ENCODE results near the gene MYOM1.

MYOM1 gene

DNA sequence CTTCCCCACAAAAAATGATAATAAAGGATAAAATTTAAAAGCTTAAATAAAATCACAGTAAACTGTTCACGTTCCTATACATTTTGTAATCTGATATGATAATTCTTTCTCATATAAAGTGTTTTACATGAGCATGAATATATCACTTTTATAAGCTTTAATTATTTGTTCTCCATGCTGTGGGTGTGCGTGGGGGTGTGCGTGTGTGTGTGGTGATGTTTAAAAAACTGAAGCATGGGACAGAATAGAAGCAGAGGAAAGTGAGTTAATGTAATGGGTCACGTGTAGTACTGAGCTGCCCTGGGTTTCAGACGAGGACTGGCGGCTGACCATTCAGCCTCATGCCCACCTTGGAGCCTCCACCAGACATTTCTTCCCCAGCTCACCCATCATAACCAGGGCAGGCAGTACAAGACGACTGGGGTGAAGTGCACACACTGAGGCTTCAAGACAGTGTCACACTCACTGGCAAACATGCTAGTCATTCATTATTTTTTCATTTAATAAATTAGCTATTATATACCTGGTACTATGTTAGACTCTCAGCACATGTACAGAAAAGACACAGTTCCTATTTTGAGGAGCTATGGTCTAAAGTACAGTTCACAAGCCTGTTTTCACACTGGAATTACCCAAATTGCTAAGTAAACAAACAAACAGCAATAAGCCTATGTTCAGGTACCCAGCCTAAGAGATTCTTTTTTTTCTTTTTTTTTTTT is 109.6 kb downstream of the MYOM1 start:
- Histone ChIP-seq H3K27ac (replicated peaks; ENCODE audit: low read length) (no peak overlapping the region), H4K91ac (ENCODE audit: low read depth, low read length, poor library complexity) (no peak overlapping the region), H3K23ac (ENCODE audit: low read depth, low read length, poor library complexity) (no peak overlapping the region), H3K9me3 (replicated peaks in 1 of 2; ENCODE audit: control insufficient read depth in 2 of 2, insufficient read depth in 1 of 2, low read depth in 1 of 2, low read length in 2 of 2) (no peaks in the 10 kb centered on the region), H3K79me1 (ENCODE audit: low read depth, low read length) (no peaks in the 10 kb centered on the region), H3K18ac (ENCODE audit: low read length) (no peak overlapping the region), H3K36me3 (replicated peaks in 1 of 2; ENCODE audit: control insufficient read depth in 2 of 2, insufficient read depth in 2 of 2, low read length in 2 of 2) (no peaks in the 10 kb centered on the region), H3K4me2 (ENCODE audit: insufficient read depth, low read length, poor library complexity, severe bottlenecking) (no peak overlapping the region), H2AFZ (ENCODE audit: low read length) (no peak overlapping the region), H3K4ac (ENCODE audit: low read length) (no peak overlapping the region), H3K27me3 (ENCODE audit: control insufficient read depth in 3 of 3, insufficient read depth in 3 of 3, low read depth in 1 of 3, low read length in 3 of 3) (no peaks in the 10 kb centered on the region), H4K8ac (ENCODE audit: low read depth, low read length) (no peak overlapping the region), H2BK15ac (ENCODE audit: low read length) (no peak overlapping the region), H3K9ac (ENCODE audit: low read depth, low read length, poor library complexity) (no peak overlapping the region), H2AK5ac (ENCODE audit: low read depth, low read length) (no peak overlapping the region), H3K4me3 (ENCODE audit: low read length in 2 of 2) (no peak overlapping the region), H3K14ac (ENCODE audit: low read length) (no peak overlapping the region), H2BK12ac (ENCODE audit: low read length) (no peak overlapping the region), H3K4me1 (ENCODE audit: control insufficient read depth in 2 of 2, insufficient read depth in 1 of 2, low read depth in 1 of 2, low read length in 2 of 2) (no peaks in the 10 kb centered on the region), H2BK120ac (ENCODE audit: low read depth, low read length) (no peak overlapping the region), H2BK5ac (ENCODE audit: low read length) (no peak overlapping the region)
- DNase-seq (ENCODE audit: low spot score): no peak
- 100% methylated on average over 1 of the region's 7 CpGs; no CpG with 5 or more reads in 1 of the 2 donors for WGBS, 2 donors (ENCODE audit: extremely low coverage in 2 of 2, insufficient read length in 2 of 2, insufficient replicate concordance in 1 of 2)

- no peaks in the 10 kb centered on the region for H3K4me1 ChIP-seq (ENCODE audit: control insufficient read depth in 2 of 2, insufficient read depth in 1 of 2, low read depth in 1 of 2, low read length in 2 of 2)
- no peaks in the 10 kb centered on the region for H3K79me1 ChIP-seq (ENCODE audit: low read depth, low read length)
- H3K4me3 ChIP-seq (ENCODE audit: low read length in 2 of 2): no peak overlapping the region
- H2BK12ac ChIP-seq (ENCODE audit: low read length): no peak overlapping the region
- no peak overlapping the region for H2BK15ac ChIP-seq (ENCODE audit: low read length)
- no peak overlapping the region for H2BK120ac ChIP-seq (ENCODE audit: low read depth, low read length)
- DNase-seq (ENCODE audit: low spot score): no peak
- H3K4me2 ChIP-seq (ENCODE audit: insufficient read depth, low read length, poor library complexity, severe bottlenecking): no peak overlapping the region
- no peak overlapping the region for H3K4ac ChIP-seq (ENCODE audit: low read length)
- H3K9me3 ChIP-seq (replicated peaks in 1 of 2; ENCODE audit: control insufficient read depth in 2 of 2, insufficient read depth in 1 of 2, low read depth in 1 of 2, low read length in 2 of 2): no peaks in the 10 kb centered on the region
- H3K27ac ChIP-seq (replicated peaks; ENCODE audit: low read length): no peak overlapping the region
- H3K18ac ChIP-seq (ENCODE audit: low read length): no peak overlapping the region
- H2BK5ac ChIP-seq (ENCODE audit: low read length): no peak overlapping the region
- H3K23ac ChIP-seq (ENCODE audit: low read depth, low read length, poor library complexity): no peak overlapping the region
- H3K14ac ChIP-seq (ENCODE audit: low read length): no peak overlapping the region
- H3K27me3 ChIP-seq (ENCODE audit: control insufficient read depth in 3 of 3, insufficient read depth in 3 of 3, low read depth in 1 of 3, low read length in 3 of 3): no peaks in the 10 kb centered on the region
- no peaks in the 10 kb centered on the region for H3K36me3 ChIP-seq (replicated peaks in 1 of 2; ENCODE audit: control insufficient read depth in 2 of 2, insufficient read depth in 2 of 2, low read length in 2 of 2)
- H2AK5ac ChIP-seq (ENCODE audit: low read depth, low read length): no peak overlapping the region
- no peak overlapping the region for H2AFZ ChIP-seq (ENCODE audit: low read length)
- H3K9ac ChIP-seq (ENCODE audit: low read depth, low read length, poor library complexity): no peak overlapping the region
- no peak overlapping the region for H4K91ac ChIP-seq (ENCODE audit: low read depth, low read length, poor library complexity)
- H4K8ac ChIP-seq (ENCODE audit: low read depth, low read length): no peak overlapping the region
Observed at GRCh38 chr18:3107740-3108151, 112.0 kb downstream of the MYOM1 start.

DNA sequence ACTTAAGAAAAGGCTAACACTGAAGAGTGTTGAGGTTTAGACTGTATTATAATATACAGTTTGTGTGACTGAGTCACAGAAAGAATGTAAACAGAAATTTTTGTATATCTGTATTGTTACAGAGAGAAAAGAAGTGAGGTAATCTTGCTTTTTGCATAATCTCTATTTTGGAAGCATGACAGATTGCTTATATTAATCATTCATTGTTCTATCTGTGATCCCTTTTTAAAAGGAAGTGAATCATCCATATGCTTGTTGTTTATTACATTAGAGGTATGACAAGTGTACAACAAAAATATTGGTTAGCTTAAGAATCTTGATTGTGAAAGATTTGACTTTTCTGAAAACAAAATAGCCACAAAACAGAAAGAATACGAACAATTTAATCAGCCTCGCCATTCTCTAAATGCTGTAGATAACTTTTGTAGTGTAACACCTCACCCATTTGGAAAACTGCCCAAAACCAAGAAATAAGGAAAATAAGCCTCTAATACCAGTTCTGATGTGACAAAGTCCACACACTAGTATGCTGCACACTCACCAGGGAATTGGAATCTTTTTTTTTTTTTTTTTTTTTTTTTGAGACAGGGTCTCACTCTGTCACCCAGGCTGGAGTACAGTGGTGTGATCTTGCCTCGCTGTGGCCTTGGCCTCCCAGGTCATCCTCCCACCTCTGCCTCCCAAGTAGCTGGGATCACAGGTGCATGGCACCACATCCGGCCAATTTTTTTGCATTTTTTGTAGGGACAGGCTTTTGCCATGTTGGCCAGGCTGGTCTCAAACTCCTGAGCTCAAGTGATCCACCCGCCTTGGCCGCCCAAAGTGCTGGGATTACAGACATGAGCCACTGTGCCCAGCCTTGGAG is 115.3 kb downstream of the MYOM1 start:
- Histone ChIP-seq H3K9ac (ENCODE audit: low read depth, low read length, poor library complexity) (no peak overlapping the region), H2AFZ (ENCODE audit: low read length) (no peak overlapping the region), H4K91ac (ENCODE audit: low read depth, low read length, poor library complexity) (no peak overlapping the region), H3K4ac (ENCODE audit: low read length) (no peak overlapping the region), H3K9me3 (replicated peaks in 1 of 2; ENCODE audit: control insufficient read depth in 2 of 2, insufficient read depth in 1 of 2, low read depth in 1 of 2, low read length in 2 of 2) (no peaks in the 10 kb centered on the region), H3K27ac (replicated peaks; ENCODE audit: low read length) (no peak overlapping the region), H2BK15ac (ENCODE audit: low read length) (no peak overlapping the region), H2BK12ac (ENCODE audit: low read length) (no peak overlapping the region), H3K14ac (ENCODE audit: low read length) (no peak overlapping the region), H3K4me3 (ENCODE audit: low read length in 2 of 2) (no peak overlapping the region), H4K8ac (ENCODE audit: low read depth, low read length) (no peak overlapping the region), H3K27me3 (ENCODE audit: control insufficient read depth in 3 of 3, insufficient read depth in 3 of 3, low read depth in 1 of 3, low read length in 3 of 3) (no peaks in the 10 kb centered on the region), H3K18ac (ENCODE audit: low read length) (no peak overlapping the region), H3K79me1 (ENCODE audit: low read depth, low read length) (no peaks in the 10 kb centered on the region), H3K23ac (ENCODE audit: low read depth, low read length, poor library complexity) (no peak overlapping the region), H2AK5ac (ENCODE audit: low read depth, low read length) (no peak overlapping the region), H3K36me3 (replicated peaks in 1 of 2; ENCODE audit: control insufficient read depth in 2 of 2, insufficient read depth in 2 of 2, low read length in 2 of 2) (no peaks in the 10 kb centered on the region), H3K4me2 (ENCODE audit: insufficient read depth, low read length, poor library complexity, severe bottlenecking) (no peak overlapping the region), H3K4me1 (ENCODE audit: control insufficient read depth in 2 of 2, insufficient read depth in 1 of 2, low read depth in 1 of 2, low read length in 2 of 2) (no peaks in the 10 kb centered on the region), H2BK5ac (ENCODE audit: low read length) (no peak overlapping the region), H2BK120ac (ENCODE audit: low read depth, low read length) (no peak overlapping the region)
- no peak for DNase-seq (ENCODE audit: low spot score)
- WGBS, 2 donors (ENCODE audit: extremely low coverage in 2 of 2, insufficient read length in 2 of 2, insufficient replicate concordance in 1 of 2): no CpG with 5 or more reads among the region's 6 CpGs

DNA sequence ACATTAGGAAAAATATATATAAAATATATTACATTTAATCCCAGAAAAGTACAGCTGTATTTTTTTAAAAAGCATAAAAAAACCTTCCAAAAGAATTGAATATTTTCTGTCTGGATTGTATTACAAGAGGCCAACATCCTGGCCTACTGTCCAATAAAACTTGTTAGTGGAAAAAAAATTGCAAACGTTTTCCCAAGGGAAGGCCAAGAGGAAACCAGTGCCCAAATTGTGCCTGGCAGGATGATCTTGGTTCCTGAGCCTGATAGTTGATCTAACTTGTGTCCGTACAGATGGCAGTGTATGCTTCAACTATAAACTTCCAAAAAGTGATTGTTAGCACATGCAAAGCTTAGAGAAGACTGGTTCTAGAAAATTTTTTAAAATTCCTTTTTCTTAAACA is 116.2 kb downstream of the MYOM1 start:
- H3K4ac ChIP-seq (ENCODE audit: low read length): no peak overlapping the region
- no peak overlapping the region for H4K8ac ChIP-seq (ENCODE audit: low read depth, low read length)
- H2AFZ ChIP-seq (ENCODE audit: low read length): no peak overlapping the region
- H3K4me1 ChIP-seq (ENCODE audit: control insufficient read depth in 2 of 2, insufficient read depth in 1 of 2, low read depth in 1 of 2, low read length in 2 of 2): no peaks in the 10 kb centered on the region
- H3K4me3 ChIP-seq (ENCODE audit: low read length in 2 of 2): no peak overlapping the region
- H3K27me3 ChIP-seq (ENCODE audit: control insufficient read depth in 3 of 3, insufficient read depth in 3 of 3, low read depth in 1 of 3, low read length in 3 of 3): no peaks in the 10 kb centered on the region
- H2BK15ac ChIP-seq (ENCODE audit: low read length): no peak overlapping the region
- no peak overlapping the region for H3K9ac ChIP-seq (ENCODE audit: low read depth, low read length, poor library complexity)
- no peaks in the 10 kb centered on the region for H3K9me3 ChIP-seq (replicated peaks in 1 of 2; ENCODE audit: control insufficient read depth in 2 of 2, insufficient read depth in 1 of 2, low read depth in 1 of 2, low read length in 2 of 2)
- H3K14ac ChIP-seq (ENCODE audit: low read length): no peak overlapping the region
- no peak overlapping the region for H2AK5ac ChIP-seq (ENCODE audit: low read depth, low read length)
- H3K36me3 ChIP-seq (replicated peaks in 1 of 2; ENCODE audit: control insufficient read depth in 2 of 2, insufficient read depth in 2 of 2, low read length in 2 of 2): no peaks in the 10 kb centered on the region
- H2BK5ac ChIP-seq (ENCODE audit: low read length): no peak overlapping the region
- H3K18ac ChIP-seq (ENCODE audit: low read length): no peak overlapping the region
- no CpG with 5 or more reads among the region's 2 CpGs for WGBS, 2 donors (ENCODE audit: extremely low coverage in 2 of 2, insufficient read length in 2 of 2, insufficient replicate concordance in 1 of 2)
- H3K4me2 ChIP-seq (ENCODE audit: insufficient read depth, low read length, poor library complexity, severe bottlenecking): no peak overlapping the region
- DNase-seq (ENCODE audit: low spot score): no peak
- H3K79me1 ChIP-seq (ENCODE audit: low read depth, low read length): no peaks in the 10 kb centered on the region
- H2BK12ac ChIP-seq (ENCODE audit: low read length): no peak overlapping the region
- H2BK120ac ChIP-seq (ENCODE audit: low read depth, low read length): no peak overlapping the region
- no peak overlapping the region for H3K23ac ChIP-seq (ENCODE audit: low read depth, low read length, poor library complexity)
- no peak overlapping the region for H3K27ac ChIP-seq (replicated peaks; ENCODE audit: low read length)
- H4K91ac ChIP-seq (ENCODE audit: low read depth, low read length, poor library complexity): no peak overlapping the region
